Gastroesophageal sphincter (tissue), 4 donors: ENCODE data around the gene NAP1L1. TPM values are rescaled to one million over a fixed set of nuclear protein-coding genes. Genes with fewer than 3 reads are reported as not detected.
"Not testable (repeated sequence)": the region's sequence is repeated elsewhere in the genome, so short reads cannot be mapped to it uniquely, and the experiment has no call there.

Source experiments
- ATAC-seq: fragments of 150-250 bp; one replicate; pipeline ENCODE4 v1.9.1; 2016; ENCODE audit warnings: mild to moderate bottlenecking, moderate library complexity
- H3K27ac ChIP-seq, 4 donors: fragments of 200-600 bp; sonication (generic) in 3 of 4; 1 replicate in 3 of 4; 2 replicates in 1 of 4; pipeline ENCODE4 v1.5.1; 2016 to 2019
- H3K27me3 ChIP-seq: fragments of 200-600 bp; sonication (generic); one replicate; pipeline ENCODE4 v1.5.1; 2019
- H3K36me3 ChIP-seq, 2 donors: fragments of 200-600 bp; sonication (generic); one replicate each; pipeline ENCODE4 v1.5.1; 2019; ENCODE audit warnings: control low read depth in 1 of 2
- H3K4me1 ChIP-seq, 3 donors: fragments of 200-600 bp; sonication (generic); 1 replicate in 2 of 3; 2 replicates in 1 of 3; pipeline ENCODE4 v1.5.1; 2016 to 2019; ENCODE audit warnings: control low read depth in 2 of 3
- H3K4me3 ChIP-seq, 2 donors: fragments of 200-600 bp; sonication (generic); one replicate each; pipeline ENCODE4 v1.5.1; 2019; ENCODE audit warnings: mild to moderate bottlenecking in 1 of 2, moderate library complexity in 1 of 2
- H3K9me3 ChIP-seq, 3 donors: fragments of 200-600 bp; sonication (generic); one replicate each; pipeline ENCODE4 v1.5.1; 2017 to 2019; ENCODE audit warnings: control low read depth in 2 of 3
- EP300 ChIP-seq: sonication (generic); formaldehyde crosslinking; IDR thresholded peaks from one replicate; pipeline ENCODE4 v1.6.1; 2017; ENCODE audit warnings: antibody characterized with exemption, mild to moderate bottlenecking
- POLR2A ChIP-seq, 2 donors: fragments of 450-650 bp; IDR thresholded peaks; one replicate each; pipeline ENCODE4 v1.6.1; 2017; ENCODE audit warnings: antibody characterized with exemption in 2 of 2, mild to moderate bottlenecking in 2 of 2, moderate library complexity in 1 of 2
- POLR2AphosphoS5 ChIP-seq: sonication (generic); formaldehyde crosslinking; IDR thresholded peaks from one replicate; pipeline ENCODE4 v1.6.1; 2017; ENCODE audit warnings: antibody characterized with exemption
- WGBS, 2 donors: methylation state at CpG; one replicate each; pipeline ENCODE4 v1.1.5; 2018; ENCODE audit warnings: low coverage in 1 of 2; 5-methylcytosine and 5-hydroxymethylcytosine counted together
- total RNA-seq, 4 donors: library from RNA; depleted of rRNA; stranded (reverse); fragments of >200 nt; gene quantifications; one replicate each; pipeline ENCODE4 v1.1.0, GENCODE V29; 2016
- TF ChIP-seq, protein P1 (sequence below), 4 experiments: fragments of 200-600 bp in 2 of 4; fragments of 450-650 bp in 2 of 4; sonication (generic) in 1 of 4; IDR thresholded peaks; one replicate each; pipeline ENCODE4 v1.5.1; 2017 to 2019; ENCODE audit warnings: antibody characterized with exemption in 4 of 4, mild to moderate bottlenecking in 2 of 4, moderate library complexity in 2 of 4

Gene NAP1L1
- total RNA-seq, 4 donors from 2014 or later = 329 to 486 (median 395) TPM

DNA sequence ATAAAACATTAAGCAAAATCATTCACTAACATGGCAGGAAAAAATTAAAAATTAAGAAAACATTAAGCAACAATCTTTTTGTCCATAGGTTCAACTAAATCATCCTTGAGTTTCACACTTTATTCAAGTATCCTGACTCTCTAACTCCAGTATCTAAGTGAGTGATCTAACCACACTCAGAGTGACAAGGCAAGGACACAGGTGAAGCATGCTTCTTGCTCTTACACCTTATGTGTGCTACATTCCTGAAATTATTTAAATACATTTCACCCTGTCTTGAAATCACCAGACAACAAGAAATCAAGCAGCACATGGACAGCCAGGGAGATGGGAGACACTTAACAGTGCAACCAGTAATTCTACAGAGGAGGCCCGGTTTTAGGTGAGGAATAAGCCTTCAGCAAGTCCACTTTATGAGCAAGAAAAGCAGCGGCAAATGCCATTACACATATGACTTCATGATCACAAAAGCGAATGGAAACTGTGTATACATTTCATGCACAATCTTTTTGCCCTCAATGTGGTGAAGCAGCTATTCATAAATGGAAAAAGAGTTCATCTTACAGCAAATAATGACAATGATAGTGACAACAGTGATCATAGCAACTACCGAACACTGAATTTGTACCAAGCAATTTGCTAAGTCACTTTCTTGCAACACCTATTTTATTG is 90.3 kb downstream of the NAP1L1 start:
- Histone ChIP-seq H3K4me3 (no peak overlapping the region), H3K4me1 (no peaks in the 10 kb centered on the region), H3K27ac (no peak overlapping the region), H3K27me3 (no peaks in the 10 kb centered on the region), H3K9me3 (no peaks in the 10 kb centered on the region), H3K36me3 (no peaks in the 10 kb centered on the region)
- 53 to 86% methylated on average over 2 to 3 of the region's 4 CpGs for WGBS, 2 donors
- ATAC-seq = no peak
- no peak for TF ChIP-seq EP300
- TF ChIP-seq POLR2A (IDR thresholded peaks at IDR 0.05) = no peak
- no peak for TF ChIP-seq POLR2AphosphoS5
- TF ChIP-seq, protein P1, sequence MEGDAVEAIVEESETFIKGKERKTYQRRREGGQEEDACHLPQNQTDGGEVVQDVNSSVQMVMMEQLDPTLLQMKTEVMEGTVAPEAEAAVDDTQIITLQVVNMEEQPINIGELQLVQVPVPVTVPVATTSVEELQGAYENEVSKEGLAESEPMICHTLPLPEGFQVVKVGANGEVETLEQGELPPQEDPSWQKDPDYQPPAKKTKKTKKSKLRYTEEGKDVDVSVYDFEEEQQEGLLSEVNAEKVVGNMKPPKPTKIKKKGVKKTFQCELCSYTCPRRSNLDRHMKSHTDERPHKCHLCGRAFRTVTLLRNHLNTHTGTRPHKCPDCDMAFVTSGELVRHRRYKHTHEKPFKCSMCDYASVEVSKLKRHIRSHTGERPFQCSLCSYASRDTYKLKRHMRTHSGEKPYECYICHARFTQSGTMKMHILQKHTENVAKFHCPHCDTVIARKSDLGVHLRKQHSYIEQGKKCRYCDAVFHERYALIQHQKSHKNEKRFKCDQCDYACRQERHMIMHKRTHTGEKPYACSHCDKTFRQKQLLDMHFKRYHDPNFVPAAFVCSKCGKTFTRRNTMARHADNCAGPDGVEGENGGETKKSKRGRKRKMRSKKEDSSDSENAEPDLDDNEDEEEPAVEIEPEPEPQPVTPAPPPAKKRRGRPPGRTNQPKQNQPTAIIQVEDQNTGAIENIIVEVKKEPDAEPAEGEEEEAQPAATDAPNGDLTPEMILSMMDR (IDR thresholded peaks at IDR 0.05) = no peak

DNA sequence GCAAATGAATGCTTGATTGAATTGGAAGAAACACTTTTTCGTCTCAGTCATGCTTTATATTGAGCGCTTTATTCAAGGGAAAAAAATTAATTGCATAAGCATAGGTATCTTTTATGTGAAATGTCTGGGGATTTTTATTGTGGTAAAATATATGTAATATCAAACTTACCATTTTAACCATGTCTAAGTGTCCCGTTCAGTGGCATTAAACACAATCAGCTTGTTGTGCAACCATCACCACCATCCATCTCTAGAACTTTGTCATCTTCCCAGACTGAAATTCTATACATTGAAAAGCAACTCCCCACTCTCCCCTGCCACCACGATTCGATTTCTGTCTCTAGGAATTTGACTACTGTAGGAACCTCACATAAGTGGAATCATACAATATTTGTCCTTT is 92.7 kb downstream of the NAP1L1 start:
- ATAC-seq = no peak
- WGBS, 2 donors = 74 to 80% methylated on average over 3 to 5 of the region's 5 CpGs
- no peak overlapping the region for H3K27ac ChIP-seq

DNA sequence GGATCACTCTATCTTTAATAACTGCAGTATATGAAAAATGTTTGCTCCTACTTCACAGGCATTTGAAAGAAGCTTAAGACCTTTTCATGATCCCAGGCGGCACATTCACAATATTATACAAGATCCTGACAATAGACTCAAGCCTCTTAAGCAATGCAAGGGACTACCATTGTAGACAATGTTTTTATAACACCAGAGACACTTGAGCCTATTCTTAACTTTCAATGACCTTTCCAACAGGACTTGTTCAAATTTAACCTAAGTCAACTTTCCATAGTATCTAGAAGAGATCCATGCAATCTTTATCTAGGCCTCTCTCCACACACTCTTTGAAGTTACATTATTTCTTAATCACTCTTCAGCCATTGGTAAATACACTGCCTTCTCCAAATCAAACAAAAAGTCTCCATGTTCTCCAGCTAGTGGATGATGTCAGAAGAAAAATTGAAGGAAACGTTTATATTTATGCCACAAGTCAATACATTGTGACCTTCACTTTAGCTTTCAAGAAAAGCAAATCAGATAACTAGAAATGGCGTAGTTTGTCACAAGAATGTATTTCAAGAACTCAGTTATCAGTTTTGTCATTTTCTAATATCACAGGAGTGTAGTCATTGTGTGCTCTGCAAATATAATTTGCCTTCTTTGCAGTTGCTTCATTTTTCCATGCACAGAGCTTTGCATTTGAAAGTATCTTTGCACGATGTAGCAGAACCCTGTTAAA is 94.1 kb downstream of the NAP1L1 start:
- 66% methylated on average over 4 of the region's 4 CpGs for WGBS, 2 donors
- H3K4me3 ChIP-seq = no peak overlapping the region
- no peaks in the 10 kb centered on the region for H3K36me3 ChIP-seq
- no peaks in the 10 kb centered on the region for H3K9me3 ChIP-seq
- H3K27me3 ChIP-seq = no peaks in the 10 kb centered on the region
- H3K4me1 ChIP-seq = peaks cover 0 to 4% (median 0%) of the 10 kb centered on the region in 3 donors
- no peak overlapping the region for H3K27ac ChIP-seq
- ATAC-seq = no peak
- TF ChIP-seq EP300 (no peak), POLR2A (IDR thresholded peaks at IDR 0.05) (no peak), POLR2AphosphoS5 (no peak)
- TF ChIP-seq, protein P1 (IDR thresholded peaks at IDR 0.05) = no peak

More for the DNA sequence above, 92.7 kb downstream of the NAP1L1 start:
- Histone ChIP-seq H3K27me3 (no peaks in the 10 kb centered on the region), H3K9me3 (no peaks in the 10 kb centered on the region), H3K36me3 (no peaks in the 10 kb centered on the region), H3K4me1 (peaks cover 0 to under 1% (median 0%) of the 10 kb centered on the region in 3 donors), H3K4me3 (no peak overlapping the region)
- no peak for TF ChIP-seq POLR2A (IDR thresholded peaks at IDR 0.05)
- no peak for TF ChIP-seq EP300
- TF ChIP-seq, protein P1 (IDR thresholded peaks at IDR 0.05) = no peak
- TF ChIP-seq POLR2AphosphoS5 = no peak

DNA sequence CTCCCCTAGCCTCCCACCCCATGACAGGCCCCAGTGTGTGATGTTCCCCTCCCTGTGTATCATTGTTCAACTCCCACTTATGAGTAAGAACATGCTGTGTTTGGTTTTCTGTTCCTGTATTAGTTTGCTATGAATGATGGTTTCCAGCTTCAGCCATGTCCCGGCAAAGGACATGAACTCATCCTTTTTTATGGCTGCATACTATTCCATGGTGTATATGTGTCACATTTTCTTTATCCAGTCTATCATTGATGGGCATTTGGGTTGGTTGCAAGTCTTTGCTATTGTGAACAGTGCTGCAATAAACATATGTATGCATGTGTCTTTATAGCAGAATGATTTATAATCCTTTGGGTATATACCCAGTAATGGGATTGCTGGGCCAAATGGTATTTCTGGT is 96.8 kb downstream of the NAP1L1 start:
- not testable (repeated sequence) for H3K9me3 ChIP-seq, H3K4me1 ChIP-seq, H3K4me3 ChIP-seq, ATAC-seq, H3K27ac ChIP-seq, H3K27me3 ChIP-seq, H3K36me3 ChIP-seq
- WGBS, 2 donors = 100% methylated on average over 1 of the region's 1 CpG; no CpG with 5 or more reads in 1 of the 2 donors

Other genes with a start within 250 kb of the NAP1L1 start
- 10 to 100 TPM in 1 of 4 donors, 1 to 10 TPM in 3; 4.4 to 14.4 (median 7.6) TPM for gene PHLDA1, start 52.9 kb downstream of the NAP1L1 start, total RNA-seq